Gastrocnemius medialis (tissue), 4 donors: ENCODE data around the gene SMOC1.

Experiments used
- POLR2A ChIP-seq, 2 donors: fragments of 450-650 bp; IDR thresholded peaks; one replicate each; pipeline ENCODE4 v1.6.1; 2017; ENCODE audit warnings: antibody characterized with exemption in 2 of 2, mild to moderate bottlenecking in 2 of 2, moderate library complexity in 2 of 2
- TF ChIP-seq, protein P1 (sequence below), 5 experiments: fragments of 450-650 bp in 3 of 5; fragments of 200-600 bp in 2 of 5; sonication (generic) in 2 of 5; IDR thresholded peaks in 4 of 5; conservative IDR thresholded peaks in 1 of 5; 1 replicate in 4 of 5; 2 replicates in 1 of 5; pipeline ENCODE4 v1.5.1; 2016 to 2019; ENCODE audit warnings: antibody characterized with exemption in 5 of 5, mild to moderate bottlenecking in 3 of 5, moderate library complexity in 3 of 5

GRCh38 chr14:69858801-69859200 lies 20.4 kb upstream of the SMOC1 start:
- no peak for TF ChIP-seq POLR2A (IDR thresholded peaks at IDR 0.05)
- TF ChIP-seq, protein P1, sequence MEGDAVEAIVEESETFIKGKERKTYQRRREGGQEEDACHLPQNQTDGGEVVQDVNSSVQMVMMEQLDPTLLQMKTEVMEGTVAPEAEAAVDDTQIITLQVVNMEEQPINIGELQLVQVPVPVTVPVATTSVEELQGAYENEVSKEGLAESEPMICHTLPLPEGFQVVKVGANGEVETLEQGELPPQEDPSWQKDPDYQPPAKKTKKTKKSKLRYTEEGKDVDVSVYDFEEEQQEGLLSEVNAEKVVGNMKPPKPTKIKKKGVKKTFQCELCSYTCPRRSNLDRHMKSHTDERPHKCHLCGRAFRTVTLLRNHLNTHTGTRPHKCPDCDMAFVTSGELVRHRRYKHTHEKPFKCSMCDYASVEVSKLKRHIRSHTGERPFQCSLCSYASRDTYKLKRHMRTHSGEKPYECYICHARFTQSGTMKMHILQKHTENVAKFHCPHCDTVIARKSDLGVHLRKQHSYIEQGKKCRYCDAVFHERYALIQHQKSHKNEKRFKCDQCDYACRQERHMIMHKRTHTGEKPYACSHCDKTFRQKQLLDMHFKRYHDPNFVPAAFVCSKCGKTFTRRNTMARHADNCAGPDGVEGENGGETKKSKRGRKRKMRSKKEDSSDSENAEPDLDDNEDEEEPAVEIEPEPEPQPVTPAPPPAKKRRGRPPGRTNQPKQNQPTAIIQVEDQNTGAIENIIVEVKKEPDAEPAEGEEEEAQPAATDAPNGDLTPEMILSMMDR (IDR thresholded peaks at IDR 0.05 in 4 of 5, conservative IDR thresholded peaks at IDR 0.05 in 1 of 5) = no peak
